Peyer's patch (tissue), 4 donors: ENCODE measurements around the gene THADA. TPM values are rescaled to one million over a fixed set of nuclear protein-coding genes. Genes with fewer than 3 reads are reported as not detected.

Experiments
- DNase-seq, 3 donors: peaks; one replicate each; pipeline ENCODE4 v3.0.0-alpha.2; 2017 to 2019
- H3K27ac ChIP-seq, 4 donors: fragments of 200-600 bp; sonication (generic); one replicate each; pipeline ENCODE4 v1.5.1; 2016 to 2019
- H3K27me3 ChIP-seq, 2 donors: fragments of 200-600 bp; sonication (generic); one replicate each; pipeline ENCODE4 v1.5.1; 2019
- H3K36me3 ChIP-seq, 3 donors: fragments of 200-600 bp; sonication (generic); one replicate each; pipeline ENCODE4 v1.5.1; 2016 to 2019
- H3K4me1 ChIP-seq, 4 donors: fragments of 200-600 bp; sonication (generic); one replicate each; pipeline ENCODE4 v1.5.1; 2016 to 2019
- H3K4me3 ChIP-seq, 4 donors: fragments of 200-600 bp; sonication (generic); 1 replicate in 3 of 4; 2 replicates in 1 of 4; pipeline ENCODE4 v1.5.1; 2016 to 2019; ENCODE audit warnings: mild to moderate bottlenecking in 1 of 4
- H3K9me3 ChIP-seq, 4 donors: fragments of 200-600 bp; sonication (generic); one replicate each; pipeline ENCODE4 v1.5.1; 2016 to 2019; ENCODE audit warnings: mild to moderate bottlenecking in 1 of 4
- POLR2A ChIP-seq, 2 donors: fragments of 450-650 bp; IDR thresholded peaks; one replicate each; pipeline ENCODE4 v1.5.1; 2017; ENCODE audit warnings: antibody characterized with exemption in 2 of 2, mild to moderate bottlenecking in 2 of 2, moderate library complexity in 2 of 2
- total RNA-seq, 4 donors: library from RNA; depleted of rRNA; stranded (reverse); fragments of >200 nt; gene quantifications; one replicate each; pipeline ENCODE4 v1.1.0, GENCODE V29; 2016
- TF ChIP-seq, protein P1 (sequence below), 6 experiments: fragments of 450-650 bp in 4 of 6; fragments of 200-600 bp in 2 of 6; sonication (generic) in 1 of 6; IDR thresholded peaks; one replicate each; pipeline ENCODE4 v1.5.1; 2017 to 2019; ENCODE audit warnings: antibody characterized with exemption in 6 of 6, mild to moderate bottlenecking in 3 of 6, moderate library complexity in 1 of 6

THADA gene
- total RNA-seq, 4 donors from 2014 or later: 19.3 to 76.7 (median 26.3) TPM

DNA sequence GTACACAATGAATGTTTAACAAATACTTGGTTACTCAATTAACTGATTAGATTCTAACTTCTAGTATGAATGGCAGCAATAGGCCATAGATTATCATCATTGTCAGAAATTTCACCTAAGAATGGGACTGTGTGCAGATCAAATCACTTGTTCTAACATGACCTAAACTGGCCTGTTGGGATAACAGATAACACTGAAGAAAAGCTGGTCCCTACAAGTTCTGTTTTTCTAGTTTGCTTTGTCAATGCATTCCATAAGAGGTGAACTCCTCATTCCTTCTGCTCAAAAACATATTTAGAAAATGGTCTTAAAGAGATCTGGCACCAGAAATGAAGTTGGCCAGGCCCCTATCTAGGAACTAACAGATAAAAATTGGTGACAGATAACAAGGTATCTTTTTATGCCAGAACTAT, 175.4 kb downstream of the THADA start:
- Histone ChIP-seq H3K4me1 (peaks cover 0 to 17% (median 8%) of the 10 kb centered on the region in 4 donors), H3K27me3 (no peaks in the 10 kb centered on the region), H3K9me3 (no peaks in the 10 kb centered on the region), H3K4me3 (no peak overlapping the region), H3K27ac (no peak overlapping the region), H3K36me3 (no peaks in the 10 kb centered on the region)
- TF ChIP-seq, protein P1, sequence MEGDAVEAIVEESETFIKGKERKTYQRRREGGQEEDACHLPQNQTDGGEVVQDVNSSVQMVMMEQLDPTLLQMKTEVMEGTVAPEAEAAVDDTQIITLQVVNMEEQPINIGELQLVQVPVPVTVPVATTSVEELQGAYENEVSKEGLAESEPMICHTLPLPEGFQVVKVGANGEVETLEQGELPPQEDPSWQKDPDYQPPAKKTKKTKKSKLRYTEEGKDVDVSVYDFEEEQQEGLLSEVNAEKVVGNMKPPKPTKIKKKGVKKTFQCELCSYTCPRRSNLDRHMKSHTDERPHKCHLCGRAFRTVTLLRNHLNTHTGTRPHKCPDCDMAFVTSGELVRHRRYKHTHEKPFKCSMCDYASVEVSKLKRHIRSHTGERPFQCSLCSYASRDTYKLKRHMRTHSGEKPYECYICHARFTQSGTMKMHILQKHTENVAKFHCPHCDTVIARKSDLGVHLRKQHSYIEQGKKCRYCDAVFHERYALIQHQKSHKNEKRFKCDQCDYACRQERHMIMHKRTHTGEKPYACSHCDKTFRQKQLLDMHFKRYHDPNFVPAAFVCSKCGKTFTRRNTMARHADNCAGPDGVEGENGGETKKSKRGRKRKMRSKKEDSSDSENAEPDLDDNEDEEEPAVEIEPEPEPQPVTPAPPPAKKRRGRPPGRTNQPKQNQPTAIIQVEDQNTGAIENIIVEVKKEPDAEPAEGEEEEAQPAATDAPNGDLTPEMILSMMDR (IDR thresholded peaks at IDR 0.05): no peak
- TF ChIP-seq POLR2A (IDR thresholded peaks at IDR 0.05): no peak
- DNase-seq: no peak

- H3K27me3 ChIP-seq: no peaks in the 10 kb centered on the region
- DNase-seq: no peak
- H3K27ac ChIP-seq: no peak overlapping the region
- H3K4me3 ChIP-seq: no peak overlapping the region
- no peaks in the 10 kb centered on the region for H3K9me3 ChIP-seq
- H3K4me1 ChIP-seq: peaks cover 0 to 14% (median 6%) of the 10 kb centered on the region in 4 donors
- H3K36me3 ChIP-seq: no peaks in the 10 kb centered on the region
- TF ChIP-seq, protein P1 (IDR thresholded peaks at IDR 0.05): no peak
- no peak for TF ChIP-seq POLR2A (IDR thresholded peaks at IDR 0.05)
Measured at GRCh38 chr2:43419876-43420275, 176.0 kb downstream of the THADA start.

DNA sequence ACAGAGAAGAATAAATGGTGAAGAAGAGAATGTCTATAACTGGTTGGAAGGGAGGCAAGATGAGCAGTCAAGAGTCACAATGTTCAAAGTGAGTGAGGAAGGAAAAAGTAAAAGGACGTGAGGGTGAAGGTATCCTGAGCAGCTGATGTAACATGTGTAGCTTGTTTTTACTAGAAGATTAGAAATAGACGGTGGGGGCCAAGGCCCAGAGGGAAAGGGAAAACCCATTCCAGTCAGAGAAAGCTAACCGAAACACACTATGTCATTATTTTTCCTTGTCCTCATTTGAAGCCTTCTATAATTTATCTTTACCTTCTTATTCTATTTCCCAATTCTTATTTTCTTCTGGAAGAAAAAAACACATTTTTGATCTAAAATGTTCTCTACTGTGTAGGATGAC, 176.6 kb downstream of the THADA start:
- no peaks in the 10 kb centered on the region for H3K27me3 ChIP-seq
- no peak overlapping the region for H3K4me3 ChIP-seq
- H3K36me3 ChIP-seq: no peaks in the 10 kb centered on the region
- no peak for DNase-seq
- H3K27ac ChIP-seq: no peak overlapping the region
- no peaks in the 10 kb centered on the region for H3K9me3 ChIP-seq
- H3K4me1 ChIP-seq: peaks cover 0 to 7% (median 3%) of the 10 kb centered on the region in 4 donors
- no peak for TF ChIP-seq POLR2A (IDR thresholded peaks at IDR 0.05)
- TF ChIP-seq, protein P1 (IDR thresholded peaks at IDR 0.05): no peak

- no peak overlapping the region for H3K4me3 ChIP-seq
- no peaks in the 10 kb centered on the region for H3K36me3 ChIP-seq
- TF ChIP-seq, protein P1 (IDR thresholded peaks at IDR 0.05): no peak
- TF ChIP-seq POLR2A (IDR thresholded peaks at IDR 0.05): no peak
- no peaks in the 10 kb centered on the region for H3K27me3 ChIP-seq
- peaks cover 0 to 2% (median 0%) of the 10 kb centered on the region in 4 donors for H3K4me1 ChIP-seq
- DNase-seq: no peak
- H3K9me3 ChIP-seq: no peaks in the 10 kb centered on the region
- H3K27ac ChIP-seq: no peak overlapping the region
Measured at GRCh38 chr2:43418680-43419079, 177.2 kb downstream of the THADA start.

- no peaks in the 10 kb centered on the region for H3K9me3 ChIP-seq
- no peak overlapping the region for H3K4me3 ChIP-seq
- H3K4me1 ChIP-seq: no peaks in the 10 kb centered on the region
- no peak for TF ChIP-seq POLR2A (IDR thresholded peaks at IDR 0.05)
- TF ChIP-seq, protein P1 (IDR thresholded peaks at IDR 0.05): no peak
- H3K27me3 ChIP-seq: no peaks in the 10 kb centered on the region
- no peaks in the 10 kb centered on the region for H3K36me3 ChIP-seq
- no peak overlapping the region for H3K27ac ChIP-seq
- DNase-seq: no peak
Measured at GRCh38 chr2:43417300-43417699, 178.5 kb downstream of the THADA start.

DNA sequence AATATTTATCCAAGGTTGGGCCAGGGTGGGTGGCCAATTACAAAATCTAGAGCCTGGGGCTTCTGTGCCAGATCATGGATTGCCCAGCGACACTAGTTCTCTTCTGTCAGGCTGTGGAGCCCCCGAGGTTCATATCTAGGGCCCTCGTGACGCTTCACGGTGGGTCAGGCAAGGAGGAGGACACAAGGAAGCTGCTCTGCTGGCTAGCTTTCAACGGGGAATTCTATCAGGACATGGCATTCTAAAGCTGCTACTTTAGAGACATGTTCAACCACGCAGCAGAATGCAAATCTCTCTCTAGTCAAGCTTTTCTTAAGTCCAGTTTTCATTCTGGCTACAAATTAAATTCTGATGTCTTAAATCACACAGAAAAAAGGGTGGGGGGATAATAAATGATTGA, 180.2 kb downstream of the THADA start:
- no peaks in the 10 kb centered on the region for H3K4me1 ChIP-seq
- peak overlapping the region in 1 of 4 donors; percentile 0 for H3K27ac ChIP-seq
- H3K9me3 ChIP-seq: no peaks in the 10 kb centered on the region

More for the DNA sequence above, 180.2 kb downstream of the THADA start:
- TF ChIP-seq, protein P1 (IDR thresholded peaks at IDR 0.05): no peak
- no peaks in the 10 kb centered on the region for H3K36me3 ChIP-seq
- no peak for DNase-seq
- H3K4me3 ChIP-seq: no peak overlapping the region
- no peaks in the 10 kb centered on the region for H3K27me3 ChIP-seq
